ENCODE results near the gene ZC3H13. TPM values are rescaled to one million over a fixed set of nuclear protein-coding genes. Genes with fewer than 3 reads are reported as not detected.

Gene ZC3H13
- total RNA-seq, 6 experiments from 2014 or later, result 31.8 to 40.1 (median 35.6) TPM

DNA sequence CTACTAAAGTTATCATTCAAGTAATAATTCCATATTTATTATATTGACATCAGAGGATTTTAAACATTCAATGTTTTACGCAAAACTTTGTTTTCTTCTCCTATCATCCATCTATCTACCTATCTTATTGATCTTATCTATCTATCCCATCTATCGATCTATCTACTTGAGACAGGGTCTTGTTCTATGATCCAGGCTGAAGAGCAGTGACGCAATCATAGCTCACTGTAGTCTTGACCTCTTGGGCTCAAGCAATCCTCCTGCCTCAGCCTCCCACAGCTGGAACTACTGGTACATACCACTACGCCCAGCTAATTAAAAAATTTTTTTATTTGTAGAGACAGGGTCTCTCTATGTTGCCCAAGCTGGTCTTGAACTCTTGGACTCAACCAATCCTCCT is 27.4 kb downstream of the ZC3H13 start:
- Mint-ChIP-seq H3K4me3 (no peak overlapping the region), H3K36me3 (ENCODE audit: low read depth) (peaks cover 16% of the 10 kb centered on the region), H3K27ac (no peak overlapping the region), H3K9me3 (peaks cover 6% of the 10 kb centered on the region), H3K4me1 (ENCODE audit: low read depth) (no peaks in the 10 kb centered on the region), H3K27me3 (ENCODE audit: insufficient read depth) (no peaks in the 10 kb centered on the region)
- TF ChIP-seq, protein P1, sequence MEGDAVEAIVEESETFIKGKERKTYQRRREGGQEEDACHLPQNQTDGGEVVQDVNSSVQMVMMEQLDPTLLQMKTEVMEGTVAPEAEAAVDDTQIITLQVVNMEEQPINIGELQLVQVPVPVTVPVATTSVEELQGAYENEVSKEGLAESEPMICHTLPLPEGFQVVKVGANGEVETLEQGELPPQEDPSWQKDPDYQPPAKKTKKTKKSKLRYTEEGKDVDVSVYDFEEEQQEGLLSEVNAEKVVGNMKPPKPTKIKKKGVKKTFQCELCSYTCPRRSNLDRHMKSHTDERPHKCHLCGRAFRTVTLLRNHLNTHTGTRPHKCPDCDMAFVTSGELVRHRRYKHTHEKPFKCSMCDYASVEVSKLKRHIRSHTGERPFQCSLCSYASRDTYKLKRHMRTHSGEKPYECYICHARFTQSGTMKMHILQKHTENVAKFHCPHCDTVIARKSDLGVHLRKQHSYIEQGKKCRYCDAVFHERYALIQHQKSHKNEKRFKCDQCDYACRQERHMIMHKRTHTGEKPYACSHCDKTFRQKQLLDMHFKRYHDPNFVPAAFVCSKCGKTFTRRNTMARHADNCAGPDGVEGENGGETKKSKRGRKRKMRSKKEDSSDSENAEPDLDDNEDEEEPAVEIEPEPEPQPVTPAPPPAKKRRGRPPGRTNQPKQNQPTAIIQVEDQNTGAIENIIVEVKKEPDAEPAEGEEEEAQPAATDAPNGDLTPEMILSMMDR (IDR thresholded peaks at IDR 0.05), result no peak
- DNase-seq, result no peak

DNA sequence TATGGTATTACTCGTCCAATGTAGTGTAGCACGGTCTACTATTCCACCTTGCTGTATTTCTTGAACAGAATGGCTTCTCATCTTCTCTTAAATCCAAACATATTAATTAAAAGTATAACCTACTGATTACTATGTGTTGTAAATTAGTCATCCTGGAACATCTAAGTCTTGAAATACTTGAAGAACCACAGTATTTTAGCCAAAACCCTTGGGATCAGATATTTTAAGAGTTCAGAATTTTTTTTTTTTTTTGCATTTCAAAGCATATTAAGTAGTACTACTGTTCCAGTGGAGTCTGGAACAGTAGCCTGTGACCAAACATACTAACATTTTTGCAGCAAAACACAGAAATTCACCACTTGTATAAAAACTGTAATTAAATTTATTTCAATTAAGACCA is 30.1 kb downstream of the ZC3H13 start:
- H3K27ac Mint-ChIP-seq, result no peak overlapping the region
- H3K9me3 Mint-ChIP-seq, result no peaks in the 10 kb centered on the region
- H3K4me3 Mint-ChIP-seq, result no peak overlapping the region
- H3K4me1 Mint-ChIP-seq (ENCODE audit: low read depth), result no peaks in the 10 kb centered on the region
- H3K27me3 Mint-ChIP-seq (ENCODE audit: insufficient read depth), result no peaks in the 10 kb centered on the region
- TF ChIP-seq, protein P1 (IDR thresholded peaks at IDR 0.05), result no peak
- no peaks in the 10 kb centered on the region; the same call in 1 of the 2 replicates for H3K36me3 Mint-ChIP-seq (ENCODE audit: low read depth)
- DNase-seq, result no peak

DNA sequence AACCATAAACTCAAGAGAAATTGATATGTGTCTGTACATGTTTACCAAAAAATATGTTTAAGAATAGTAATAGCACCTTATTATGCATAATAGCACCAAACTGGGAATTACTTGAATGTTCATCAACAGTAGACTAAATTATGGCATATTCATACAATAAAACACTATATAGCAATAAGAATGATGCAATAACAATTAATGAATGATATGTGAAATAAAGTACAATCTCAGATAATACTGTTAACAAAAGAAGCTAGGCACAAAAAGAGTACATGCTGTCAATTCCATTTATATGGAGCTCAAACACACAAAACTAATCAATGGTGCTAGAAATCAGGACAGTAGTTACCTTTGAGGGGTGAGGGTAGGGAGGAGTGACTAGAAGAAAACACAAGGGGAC is 36.3 kb downstream of the ZC3H13 start:
- no peak overlapping the region for H3K27ac Mint-ChIP-seq
- H3K27me3 Mint-ChIP-seq (ENCODE audit: insufficient read depth), result no peaks in the 10 kb centered on the region

DNA sequence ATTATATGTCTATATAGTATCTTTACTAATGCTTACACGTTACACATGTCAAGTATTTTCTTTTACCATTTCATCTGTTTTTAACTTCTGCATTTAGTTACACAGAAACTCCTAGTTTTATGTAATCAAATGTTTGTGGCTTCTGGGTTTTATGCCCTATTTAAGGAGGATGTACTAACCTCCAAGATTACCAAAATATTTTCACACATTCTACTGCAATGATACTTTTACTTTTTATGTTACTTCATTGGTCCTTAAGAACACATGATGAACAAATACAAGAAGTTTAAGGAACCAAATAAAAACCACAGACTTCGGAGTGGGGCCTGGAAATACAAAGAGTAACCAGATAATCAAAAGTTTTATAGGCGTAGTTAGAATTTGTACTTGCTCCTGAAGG is 37.2 kb downstream of the ZC3H13 start:
- no peak overlapping the region for H3K27ac Mint-ChIP-seq
- H3K9me3 Mint-ChIP-seq, result no peaks in the 10 kb centered on the region
- DNase-seq, result no peak
- TF ChIP-seq, protein P1 (IDR thresholded peaks at IDR 0.05), result no peak
- no peak overlapping the region for H3K4me3 Mint-ChIP-seq
- H3K4me1 Mint-ChIP-seq (ENCODE audit: low read depth), result peaks cover 11% of the 10 kb centered on the region
- peaks cover 11% of the 10 kb centered on the region for H3K36me3 Mint-ChIP-seq (ENCODE audit: low read depth)
- H3K27me3 Mint-ChIP-seq (ENCODE audit: insufficient read depth), result no peaks in the 10 kb centered on the region

More for the DNA sequence above, 36.3 kb downstream of the ZC3H13 start:
- TF ChIP-seq, protein P1 (IDR thresholded peaks at IDR 0.05), result no peak
- Mint-ChIP-seq H3K36me3 (ENCODE audit: low read depth) (peaks cover 11% of the 10 kb centered on the region), H3K4me3 (no peak overlapping the region), H3K4me1 (ENCODE audit: low read depth) (peaks cover 11% of the 10 kb centered on the region), H3K9me3 (no peaks in the 10 kb centered on the region)
- no peak for DNase-seq

DNA sequence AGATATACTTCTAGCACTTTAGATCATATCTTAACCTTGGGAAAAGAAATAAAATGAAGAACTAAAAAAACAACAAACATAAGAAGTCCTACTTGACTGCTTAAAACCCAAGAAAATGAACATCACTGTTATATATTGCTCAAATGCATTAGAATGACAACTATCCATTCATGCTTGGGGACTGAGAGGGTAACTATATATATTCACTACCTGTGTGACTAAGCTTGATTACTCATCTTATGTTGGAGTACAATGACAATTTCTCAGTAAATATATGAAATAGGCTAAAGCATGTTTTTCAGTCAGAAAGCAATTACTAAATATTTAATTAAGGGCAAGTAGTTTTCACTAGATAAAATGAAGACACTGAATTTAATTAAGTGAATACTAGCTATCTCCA is 40.1 kb downstream of the ZC3H13 start:
- peaks cover 11% of the 10 kb centered on the region for H3K4me1 Mint-ChIP-seq (ENCODE audit: low read depth)
- peaks cover 11% of the 10 kb centered on the region for H3K36me3 Mint-ChIP-seq (ENCODE audit: low read depth)
- H3K9me3 Mint-ChIP-seq, result no peaks in the 10 kb centered on the region
- DNase-seq, result no peak
- H3K27ac Mint-ChIP-seq, result no peak overlapping the region
- H3K27me3 Mint-ChIP-seq (ENCODE audit: insufficient read depth), result no peaks in the 10 kb centered on the region
- H3K4me3 Mint-ChIP-seq, result no peak overlapping the region
- TF ChIP-seq, protein P1 (IDR thresholded peaks at IDR 0.05), result no peak

DNA sequence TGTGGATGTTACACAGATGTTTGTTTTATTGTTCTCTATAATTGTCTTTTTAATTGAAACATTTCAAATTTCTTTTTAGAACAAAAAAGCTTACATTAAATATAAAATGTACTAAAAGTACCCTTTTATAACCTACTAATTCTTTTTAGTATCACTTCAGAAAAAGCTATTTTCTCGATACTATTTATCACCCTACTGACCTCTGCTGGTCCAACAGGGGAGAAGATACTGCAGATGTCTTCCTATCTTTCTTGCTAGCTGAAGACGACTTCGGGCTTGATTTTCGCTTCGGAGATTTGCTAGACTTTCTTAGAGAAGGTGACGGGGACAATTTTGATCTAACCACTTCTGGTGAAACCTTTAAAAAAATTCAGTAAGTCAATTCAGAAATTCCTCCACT is 42.4 kb downstream of the ZC3H13 start:
- no peaks in the 10 kb centered on the region; the same call in 1 of the 2 replicates for H3K36me3 Mint-ChIP-seq (ENCODE audit: low read depth)
- H3K4me3 Mint-ChIP-seq, result no peak overlapping the region
- no peaks in the 10 kb centered on the region for H3K9me3 Mint-ChIP-seq
- peaks cover 11% of the 10 kb centered on the region for H3K4me1 Mint-ChIP-seq (ENCODE audit: low read depth)
- no peaks in the 10 kb centered on the region for H3K27me3 Mint-ChIP-seq (ENCODE audit: insufficient read depth)
- TF ChIP-seq, protein P1 (IDR thresholded peaks at IDR 0.05), result peak; percentile 62
- DNase-seq, result no peak
- H3K27ac Mint-ChIP-seq, result no peak overlapping the region

Data from HFFc6 (cell line).